GM21423 (cell line): ENCODE data around the gene LDHA.
A peak's percentile ranks its signal among the peaks of the same experiment; 100 is the strongest.

Experiments used
- ATAC-seq: cut with Tn5 transposase; IDR thresholded peaks from one replicate; pipeline ENCODE4 v1.9.1; 2021; ENCODE audit warnings: mild to moderate bottlenecking, moderate library complexity; ENCODE audit not compliant: unreplicated experiment

Gene LDHA

GRCh38 chr11:18394275-18394927 lies at the start of gene LDHA:
Gene LDHA, plus strand, starts transcription at chr11:18394563. Its CDS starts 2,280 bp downstream, at chr11:18396843.
- ATAC-seq: peak; percentile 62

DNA sequence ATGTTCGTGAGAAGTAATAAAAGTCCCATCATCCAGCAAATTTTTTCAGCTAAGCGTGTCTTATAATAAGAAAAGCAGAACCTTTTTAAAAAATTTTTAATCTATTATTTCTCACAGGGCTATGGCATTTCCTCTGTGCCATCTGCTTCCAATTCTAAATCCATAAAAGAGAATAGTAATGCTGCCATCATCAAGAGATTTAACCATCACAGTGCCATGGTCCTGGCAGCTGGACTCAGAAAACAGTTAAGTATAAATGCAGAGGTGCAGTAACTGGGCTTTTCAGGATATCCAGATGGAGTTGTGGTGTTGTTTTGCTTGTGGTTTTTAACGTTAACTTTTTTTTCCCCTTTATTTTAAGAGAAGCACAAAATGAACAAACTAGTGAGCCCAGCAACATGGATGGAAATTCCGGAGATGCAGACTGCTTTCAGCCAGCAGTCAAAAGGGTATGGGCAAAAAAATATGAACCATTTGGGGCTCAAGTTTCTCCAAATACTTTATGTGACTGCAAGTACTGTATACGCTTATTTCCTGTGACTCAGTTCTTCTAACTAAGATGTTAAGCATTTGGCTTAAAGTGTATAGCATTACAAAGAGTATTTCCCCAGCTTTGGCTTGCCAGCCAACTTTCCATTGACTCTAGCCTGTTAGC lies 46.8 kb upstream of the LDHA start:
- no peak for ATAC-seq

GRCh38 chr11:18352581-18352980 lies 41.8 kb upstream of the LDHA start:
- no peak for ATAC-seq

- no peak for ATAC-seq
These were observed 35.7 kb upstream of the LDHA start for GRCh38 chr11:18358646-18359045.

DNA sequence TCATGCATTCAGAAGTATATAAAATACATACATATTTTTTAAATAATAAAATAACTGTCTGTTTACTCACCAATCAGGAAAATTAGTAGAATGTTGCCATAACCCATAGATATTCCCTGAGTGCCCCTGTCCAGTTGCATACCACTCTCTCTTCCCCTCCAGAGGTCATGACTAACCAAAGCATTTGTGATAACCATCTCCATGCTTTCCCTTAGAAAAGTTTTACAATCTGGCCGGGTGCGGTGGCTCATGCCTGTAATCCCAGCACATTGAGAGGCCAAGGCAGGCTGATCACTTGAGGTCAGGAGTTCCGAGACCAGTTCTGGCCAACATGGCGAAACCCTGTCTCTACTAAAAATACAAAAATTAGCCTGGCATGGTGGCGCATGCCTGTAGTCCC lies 33.2 kb upstream of the LDHA start:
- no peak for ATAC-seq

DNA sequence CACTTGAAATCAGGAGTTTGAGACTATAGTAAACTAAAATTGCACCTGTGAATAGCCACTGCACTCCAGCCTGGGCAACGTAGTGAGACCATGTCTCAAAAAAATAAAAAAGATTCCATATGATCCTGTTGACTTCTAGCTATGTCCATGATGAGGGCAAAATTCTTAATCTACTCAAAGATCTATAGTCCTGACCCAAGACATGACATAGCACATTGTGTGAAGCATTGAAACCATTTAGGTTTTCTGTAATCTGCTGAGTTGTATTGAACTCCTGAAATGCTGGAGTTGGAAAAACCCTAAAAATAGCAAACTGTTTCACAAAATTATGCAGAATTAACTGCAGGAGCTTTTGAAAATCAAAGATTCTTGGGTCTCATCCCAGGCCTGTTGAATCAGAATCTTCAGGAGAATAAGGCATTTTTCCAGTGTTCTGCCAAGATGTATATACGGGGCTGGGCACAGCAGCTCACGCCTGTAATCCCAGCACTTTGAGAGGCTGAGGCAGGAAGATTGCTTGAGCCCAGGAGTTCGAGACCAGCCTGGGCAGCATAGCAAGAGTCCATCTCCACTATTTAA lies 29.8 kb upstream of the LDHA start:
- no peak for ATAC-seq

DNA sequence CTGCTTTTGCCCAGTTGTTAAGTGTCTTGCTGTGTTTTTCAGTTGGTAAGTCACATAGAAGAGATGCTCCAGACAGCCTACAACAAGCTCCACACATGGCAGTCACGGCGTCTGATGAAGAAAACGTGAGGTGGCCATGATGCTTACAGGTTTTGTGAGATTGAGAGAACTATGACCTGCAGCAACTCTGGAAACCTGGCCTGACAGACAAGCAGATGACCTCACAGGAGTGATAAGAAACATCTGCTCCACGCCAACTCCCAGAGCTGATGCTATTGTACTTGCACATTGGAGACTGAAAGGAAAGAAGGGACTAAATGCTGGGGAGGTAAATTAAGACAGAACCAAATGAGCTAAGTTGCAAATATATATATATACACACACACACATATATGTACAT lies 28.6 kb upstream of the LDHA start:
- no peak for ATAC-seq

DNA sequence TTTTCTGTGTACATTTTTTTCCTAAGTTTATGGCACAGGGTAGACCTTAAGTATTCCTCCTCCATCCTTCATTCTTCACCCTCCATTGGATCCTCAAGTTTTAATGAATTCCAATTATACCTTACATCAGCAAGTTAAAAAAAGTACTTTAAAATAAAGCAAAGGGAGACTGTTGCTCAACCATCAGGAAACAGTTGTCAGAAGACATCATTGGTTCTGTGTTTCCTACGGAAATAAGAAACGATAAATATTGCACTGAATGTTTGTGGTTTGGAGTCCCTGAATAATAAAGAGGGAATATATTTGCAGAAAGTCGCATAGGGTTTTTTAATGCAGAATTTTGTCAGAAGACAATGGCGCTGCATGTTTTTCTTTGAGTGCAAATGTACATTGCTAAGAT lies 28.1 kb upstream of the LDHA start:
- no peak for ATAC-seq

DNA sequence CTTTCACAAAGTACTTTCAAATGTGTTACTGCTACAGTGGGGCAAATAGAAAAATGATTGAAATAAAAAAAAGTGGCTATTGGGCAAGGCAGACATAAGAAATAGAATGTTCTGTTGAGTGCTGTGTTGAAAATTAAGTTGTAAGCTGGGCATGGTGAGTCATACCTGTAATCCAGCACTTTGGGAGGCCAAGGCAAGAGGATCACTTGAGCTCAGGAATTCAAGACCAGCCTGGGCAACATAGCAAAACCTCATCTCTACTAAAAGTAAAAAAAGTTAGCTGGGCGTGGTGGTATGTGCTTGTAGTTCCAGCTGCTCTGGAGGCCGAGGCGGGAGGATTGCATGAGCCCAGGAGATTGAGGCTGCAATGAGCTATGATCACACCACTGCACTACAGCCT lies 26.9 kb upstream of the LDHA start:
- ATAC-seq: no peak

DNA sequence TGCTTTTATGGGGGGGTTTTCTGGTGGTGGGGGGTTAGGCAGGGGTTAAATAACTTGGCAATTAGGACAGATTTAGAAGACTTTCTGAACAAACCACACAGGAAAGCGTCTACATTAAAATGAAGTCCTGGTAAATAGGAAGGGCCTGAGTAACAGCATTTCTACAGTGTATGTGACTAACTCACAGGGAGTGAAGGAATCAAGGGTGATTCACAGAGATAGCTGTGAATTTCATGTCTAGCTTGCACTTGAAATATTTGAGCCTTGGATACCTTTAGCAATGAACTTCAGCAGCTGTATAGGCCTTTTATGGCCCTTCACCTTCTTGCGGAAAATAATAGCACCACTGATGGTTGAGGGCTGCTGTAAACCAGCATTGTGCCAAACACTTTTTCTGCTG lies 26.1 kb upstream of the LDHA start:
- no peak for ATAC-seq

DNA sequence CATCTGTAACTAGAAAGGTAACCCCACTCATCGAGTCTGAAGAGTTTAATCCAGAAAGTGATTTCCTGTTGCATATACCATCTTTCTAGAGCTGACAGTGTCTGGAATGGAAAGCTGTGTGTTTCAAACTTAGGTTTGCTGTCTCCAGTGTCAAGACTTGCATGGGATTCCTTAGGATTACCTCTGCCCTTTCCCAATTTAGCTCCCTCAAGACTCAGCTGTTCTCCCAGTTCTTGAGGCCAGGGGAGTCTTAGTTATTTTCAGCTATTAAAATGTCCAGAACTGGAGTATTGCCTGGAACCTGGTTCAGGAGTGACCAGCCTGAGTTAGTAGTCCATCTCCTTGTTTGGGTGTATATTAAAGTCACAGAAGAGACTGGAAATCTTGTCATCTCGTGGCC lies 25.0 kb upstream of the LDHA start:
- ATAC-seq: no peak

DNA sequence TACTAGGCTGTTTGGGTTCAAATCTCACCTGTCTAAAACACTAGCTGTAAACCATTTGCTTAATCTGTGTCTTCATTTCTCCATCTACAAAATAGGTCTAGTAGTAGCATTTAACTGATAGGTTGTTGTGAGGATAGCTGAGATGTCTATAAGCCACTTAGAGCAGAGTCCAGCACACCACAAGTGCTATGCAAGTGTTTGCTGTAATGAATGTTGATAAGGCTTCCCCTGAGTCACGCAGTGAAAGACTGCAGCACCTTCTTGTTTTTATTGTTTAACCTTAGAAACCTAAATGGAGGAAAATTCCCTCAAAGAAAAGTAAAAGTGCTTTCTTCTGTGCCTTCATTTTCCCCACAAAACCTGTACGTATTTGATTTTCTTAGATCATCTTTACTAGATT lies 23.1 kb upstream of the LDHA start:
- no peak for ATAC-seq

DNA sequence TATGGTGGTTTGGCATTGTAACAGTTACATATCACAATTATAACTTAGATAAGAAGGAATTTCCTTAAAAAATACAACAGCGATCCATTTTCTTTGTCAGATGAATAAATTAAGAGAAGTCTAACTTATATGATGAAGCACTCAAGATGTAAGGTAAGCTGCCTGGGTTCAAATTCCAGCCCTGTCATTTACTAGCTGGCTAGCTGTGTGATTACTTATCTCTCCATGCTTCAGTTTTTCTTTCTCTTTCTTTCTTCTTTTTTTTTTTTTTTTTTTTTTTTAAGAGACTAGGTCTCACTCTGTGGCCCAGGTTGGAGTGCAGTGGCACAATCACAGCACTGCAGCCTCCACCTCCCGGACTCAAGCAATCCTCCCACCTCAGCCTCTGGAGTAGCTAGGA lies 22.2 kb upstream of the LDHA start:
- ATAC-seq: no peak

DNA sequence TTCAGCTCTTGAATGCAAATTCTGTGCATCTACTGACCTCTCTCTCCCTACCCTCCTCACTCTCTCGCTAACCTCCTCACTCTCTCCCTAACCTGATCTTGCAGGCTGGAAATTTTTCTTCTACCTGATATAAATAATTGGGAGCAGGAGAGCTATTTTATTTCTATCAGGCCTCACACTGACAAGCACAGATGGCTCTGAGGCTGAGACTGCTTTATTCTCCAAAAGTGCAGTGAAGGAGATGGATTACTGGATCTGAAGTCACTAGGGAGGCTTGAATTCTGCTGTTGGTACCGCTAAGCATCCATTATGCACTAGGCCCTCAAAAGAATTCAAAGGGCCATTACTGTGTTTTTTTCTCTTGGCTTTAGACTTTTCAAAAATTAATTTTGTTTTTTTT lies 19.4 kb upstream of the LDHA start:
- ATAC-seq: no peak

DNA sequence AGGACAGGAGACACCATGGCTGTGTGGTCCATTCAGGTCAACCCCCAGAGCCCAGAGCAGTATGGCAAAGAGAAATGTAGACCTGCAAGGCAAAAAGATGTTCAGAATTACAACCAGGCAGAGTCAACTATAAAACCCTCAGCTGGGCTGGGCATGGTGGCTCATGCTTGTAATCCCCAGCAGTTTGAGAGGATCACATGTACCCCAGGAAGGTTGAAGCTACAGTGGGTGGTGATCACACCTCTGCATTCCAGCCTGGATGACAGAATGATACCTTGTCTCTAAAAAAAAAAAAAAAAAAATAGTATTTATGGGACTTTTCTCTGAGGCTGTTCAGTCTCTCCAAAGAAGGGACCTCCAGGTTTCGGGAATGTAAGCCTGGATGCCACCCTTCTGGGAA lies 18.4 kb upstream of the LDHA start:
- ATAC-seq: no peak

GRCh38 chr11:18379201-18379600 lies 15.2 kb upstream of the LDHA start:
- no peak for ATAC-seq

GRCh38 chr11:18383388-18384156 lies 10.8 kb upstream of the LDHA start:
- ATAC-seq: peak; percentile 82

DNA sequence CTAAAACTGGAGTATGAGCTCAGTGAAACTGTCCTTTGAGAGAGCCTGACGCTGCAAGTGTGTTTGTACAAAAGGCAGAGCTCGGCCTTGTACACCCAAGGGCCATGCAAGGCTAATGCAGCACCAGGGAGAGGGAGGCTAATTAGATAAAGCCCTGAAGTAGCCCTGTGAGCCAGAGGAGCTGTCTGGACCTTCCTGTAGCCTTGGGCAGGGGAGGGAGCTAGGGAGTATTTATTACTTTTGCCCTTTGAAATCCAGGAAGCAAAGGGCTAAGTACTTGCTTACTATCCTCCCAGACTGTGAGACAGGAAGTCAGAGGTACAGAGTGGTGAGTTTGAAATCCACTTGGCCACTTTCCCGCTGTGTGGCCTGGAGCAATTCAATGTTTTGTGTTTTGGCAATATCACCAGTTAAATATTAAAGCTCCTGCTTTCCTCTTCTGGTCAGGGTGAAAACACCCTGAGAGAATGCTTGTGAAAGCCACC lies 10.2 kb upstream of the LDHA start:
- peak; percentile 40 for ATAC-seq

- no peak for ATAC-seq
These were observed 4.3 kb upstream of the LDHA start for GRCh38 chr11:18390088-18390487.

DNA sequence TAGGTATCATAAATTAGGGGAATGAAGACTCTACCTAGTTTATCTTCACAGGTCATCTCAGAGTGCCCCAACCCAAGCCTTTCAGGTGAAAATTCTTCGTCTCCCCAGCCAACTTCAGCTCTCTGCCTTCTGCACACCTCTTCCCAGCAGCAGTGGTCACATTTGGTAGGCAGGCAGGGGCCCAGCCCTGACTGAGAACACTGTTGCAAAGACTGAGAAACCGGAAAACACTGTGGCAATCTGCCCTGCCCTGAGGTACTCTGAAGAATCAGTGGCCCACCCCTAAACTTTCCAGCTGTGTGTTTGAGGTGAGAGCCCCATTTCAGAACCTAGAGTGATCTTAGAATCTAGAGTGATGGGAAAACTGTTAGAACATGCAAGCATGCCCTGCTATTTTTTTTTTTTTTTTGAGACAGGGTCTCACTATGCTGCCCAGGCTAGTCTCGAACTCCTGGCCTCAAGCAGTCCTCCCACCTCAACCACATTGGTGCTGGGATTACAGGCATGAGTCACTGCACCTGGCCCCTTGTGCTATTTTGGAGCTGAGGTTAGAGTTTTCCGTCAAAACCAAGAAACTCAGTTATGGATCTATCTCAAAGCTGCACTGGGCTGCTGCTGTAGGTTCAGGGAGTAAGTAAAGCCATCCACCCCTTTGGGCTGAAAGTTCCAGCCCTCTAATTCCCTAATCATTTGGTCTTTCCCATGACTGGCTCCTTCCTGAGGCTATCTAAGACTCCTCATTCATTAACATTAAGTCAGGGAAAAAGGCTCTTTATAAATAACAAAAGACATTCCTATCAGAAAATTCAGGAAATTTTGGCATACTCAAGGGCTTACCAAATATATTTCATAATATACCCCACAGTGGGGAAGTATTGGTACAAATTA lies 1.7 kb upstream of the LDHA start:
- ATAC-seq: no peak
